ENCODE data around the gene PROM1. TPM values are rescaled to one million over a fixed set of nuclear protein-coding genes. Genes with fewer than 3 reads are reported as not detected.

Gene PROM1
- total and polyA plus RNA-seq, 2 of the 8 experiments (the other 6 are each of a cell fraction or from before 2014, with no cell fraction given): 36.0 to 59.7 TPM

DNA sequence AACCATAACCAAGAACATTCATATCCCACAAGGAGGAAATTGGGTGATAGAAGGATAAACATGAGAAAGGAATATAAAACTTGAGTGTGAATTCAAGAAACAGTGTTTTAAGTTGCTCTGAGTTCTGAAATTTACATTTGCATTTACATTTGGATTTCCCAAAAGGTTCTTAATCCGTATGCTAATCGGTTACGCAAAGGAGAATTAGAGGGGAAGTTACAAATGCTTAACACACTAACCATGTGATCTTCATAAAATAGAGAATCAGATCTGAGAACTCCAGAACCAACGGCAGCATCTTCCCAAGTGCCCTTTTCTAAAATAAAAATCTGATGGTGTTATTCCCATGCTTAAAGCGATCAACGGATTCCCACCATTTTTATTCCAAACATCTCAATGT lies 48.0 kb downstream of the PROM1 start:
- H2AK5ac ChIP-seq (ENCODE audit: low read depth, low read length): no peak overlapping the region
- H3K18ac ChIP-seq (ENCODE audit: extremely low read depth, low read length): no peak overlapping the region
- H3K4me2 ChIP-seq (ENCODE audit: insufficient read depth in 1 of 2, low read depth in 2 of 2, low read length in 2 of 2): no peak overlapping the region
- no peak for DNase-seq (ENCODE audit: low read depth in 1 of 2, low spot score in 2 of 2)
- no peak overlapping the region for H4K8ac ChIP-seq (ENCODE audit: extremely low read depth, insufficient read depth, low read length)
- no peak overlapping the region for H2BK120ac ChIP-seq (replicated peaks; ENCODE audit: low read depth, low read length)
- no peak overlapping the region for H2BK12ac ChIP-seq (ENCODE audit: low read depth, low read length)
- H2AFZ ChIP-seq (ENCODE audit: low read length): no peak overlapping the region
- H2BK20ac ChIP-seq (ENCODE audit: low read length): no peak overlapping the region
- no peak overlapping the region for H2BK15ac ChIP-seq (ENCODE audit: low read length)
- CTCF ChIA-PET (ENCODE audit: partially characterized antibody): interaction anchor here (0.7 kb wide), 1 partner anchor 145 kb away, joined by 3 read pairs; no protein-coding TSS in a partner anchor
- H3K9me3 ChIP-seq (ENCODE audit: insufficient read depth in 2 of 2, low read depth in 1 of 2, low read length in 1 of 2): no peaks in the 10 kb centered on the region
- no peak overlapping the region for H3K4ac ChIP-seq (replicated peaks; ENCODE audit: insufficient read length, low read depth, low read length)
- no peak overlapping the region for H3K56ac ChIP-seq (replicated peaks; ENCODE audit: insufficient read length, low read depth, low read length)
- H3K14ac ChIP-seq (ENCODE audit: insufficient read length): no peak overlapping the region
- FAIRE-seq: no peak
- peaks cover 0 to 3% (median 2%) of the 10 kb centered on the region in 4 experiments; a peak in 1 of 8 replicates for H3K36me3 ChIP-seq (ENCODE audit: control insufficient read depth in 2 of 4, insufficient read depth in 4 of 4, low read length in 3 of 4)
- H3K23ac ChIP-seq (ENCODE audit: insufficient read length): no peak overlapping the region
- H3K4me1 ChIP-seq (replicated peaks in 1 of 4; ENCODE audit: control insufficient read depth in 3 of 4, insufficient read depth in 4 of 4, low read length in 3 of 4): peaks cover 12 to 40% (median 32%) of the 10 kb centered on the region in 4 experiments
- no peak overlapping the region for H4K91ac ChIP-seq (replicated peaks; ENCODE audit: insufficient read length, low read length)
- H3K23me2 ChIP-seq (ENCODE audit: low read depth, low read length): no peaks in the 10 kb centered on the region
- H3K9ac ChIP-seq (replicated peaks in 1 of 4; ENCODE audit: extremely low read depth in 1 of 4, low read depth in 3 of 4, low read length in 3 of 4): no peak overlapping the region
- H4K20me1 ChIP-seq (replicated peaks in 1 of 2; ENCODE audit: control insufficient read depth in 1 of 2, insufficient read depth in 2 of 2, low read length in 2 of 2): peaks cover 0 to 2% of the 10 kb centered on the region in 2 experiments
- no peaks in the 10 kb centered on the region; the same call in 1 of the 2 replicates for H3K79me1 ChIP-seq (ENCODE audit: low read depth, low read length)
- no peaks in the 10 kb centered on the region for H3K27me3 ChIP-seq (replicated peaks in 1 of 4; ENCODE audit: control insufficient read depth in 3 of 4, extremely low read depth in 1 of 4, insufficient read depth in 3 of 4, low read length in 3 of 4)
- H4K5ac ChIP-seq (ENCODE audit: insufficient read length, low read depth, low read length): no peak overlapping the region
- 79% methylated on average over 6 of the region's 6 CpGs; no CpG with 5 or more reads in 1 of the 2 experiments for WGBS, 2 experiments (ENCODE audit: extremely low coverage in 1 of 2, insufficient coverage in 1 of 2, insufficient read length in 1 of 2, insufficient replicate concordance in 2 of 2, low coverage in 1 of 2, low lambda C conversion rate in 2 of 2, missing lambda C conversion rate in 1 of 2)
- H2BK5ac ChIP-seq (ENCODE audit: low read depth, low read length): no peak overlapping the region
- peaks cover 0 to 5% of the 10 kb centered on the region in 2 experiments; a peak in 1 of 4 replicates for H3K79me2 ChIP-seq (ENCODE audit: control insufficient read depth in 1 of 2, insufficient read depth in 2 of 2, low read length in 2 of 2)
- no peak overlapping the region for H3K4me3 ChIP-seq (ENCODE audit: extremely low read depth in 1 of 4, insufficient read depth in 2 of 4, low read depth in 3 of 4, low read length in 4 of 4)
- POLR2A ChIA-PET (ENCODE audit: partially characterized antibody): interaction anchor here (1.2 to 1.5 kb wide), 2 partner anchors 47 to 890 kb away, joined by 3 to 6 read pairs; no protein-coding TSS in a partner anchor
- no peak overlapping the region for H3K27ac ChIP-seq (ENCODE audit: low read depth, low read length)
- TF ChIP-seq RNF2 (IDR thresholded peaks at IDR 0.05; ENCODE audit: borderline replicate concordance, low read depth, low read length, missing control alignments, poor library complexity, severe bottlenecking): no peak

Data from H1 (cell line).